SKM-1 treated with dmso at 0.1 percent for 144 hours (cell line): ENCODE data around the gene ATAD3B.
"Not testable (repeated sequence)": the region's sequence is repeated elsewhere in the genome, so short reads cannot be mapped to it uniquely, and the experiment has no call there.

Experiments
- DNase-seq: peaks from one replicate; lab custom pipeline; 2025; ENCODE audit not compliant: unreplicated experiment; lab: John Stamatoyannopoulos, UW

The ATAD3B gene

DNA sequence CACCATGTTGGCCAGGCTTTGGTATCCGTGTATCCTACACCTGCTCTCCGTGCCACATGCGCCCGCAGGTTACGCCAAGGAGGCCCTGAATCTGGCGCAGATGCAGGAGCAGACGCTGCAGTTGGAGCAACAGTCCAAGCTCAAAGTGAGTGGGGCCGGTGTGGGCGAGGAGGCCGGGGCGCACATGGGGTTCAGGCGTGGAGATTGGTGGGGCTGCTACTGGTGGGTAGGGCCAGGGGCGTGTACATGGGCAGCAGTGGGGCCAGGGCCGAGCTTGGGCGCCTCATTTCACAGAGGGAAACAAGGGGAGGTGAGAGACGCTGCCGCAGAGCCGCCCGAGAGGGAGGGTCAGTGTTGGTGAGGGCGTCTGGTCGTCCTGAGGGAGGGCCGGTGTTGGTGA is 5.6 kb downstream of the ATAD3B start:
- DNase-seq = no peak

DNA sequence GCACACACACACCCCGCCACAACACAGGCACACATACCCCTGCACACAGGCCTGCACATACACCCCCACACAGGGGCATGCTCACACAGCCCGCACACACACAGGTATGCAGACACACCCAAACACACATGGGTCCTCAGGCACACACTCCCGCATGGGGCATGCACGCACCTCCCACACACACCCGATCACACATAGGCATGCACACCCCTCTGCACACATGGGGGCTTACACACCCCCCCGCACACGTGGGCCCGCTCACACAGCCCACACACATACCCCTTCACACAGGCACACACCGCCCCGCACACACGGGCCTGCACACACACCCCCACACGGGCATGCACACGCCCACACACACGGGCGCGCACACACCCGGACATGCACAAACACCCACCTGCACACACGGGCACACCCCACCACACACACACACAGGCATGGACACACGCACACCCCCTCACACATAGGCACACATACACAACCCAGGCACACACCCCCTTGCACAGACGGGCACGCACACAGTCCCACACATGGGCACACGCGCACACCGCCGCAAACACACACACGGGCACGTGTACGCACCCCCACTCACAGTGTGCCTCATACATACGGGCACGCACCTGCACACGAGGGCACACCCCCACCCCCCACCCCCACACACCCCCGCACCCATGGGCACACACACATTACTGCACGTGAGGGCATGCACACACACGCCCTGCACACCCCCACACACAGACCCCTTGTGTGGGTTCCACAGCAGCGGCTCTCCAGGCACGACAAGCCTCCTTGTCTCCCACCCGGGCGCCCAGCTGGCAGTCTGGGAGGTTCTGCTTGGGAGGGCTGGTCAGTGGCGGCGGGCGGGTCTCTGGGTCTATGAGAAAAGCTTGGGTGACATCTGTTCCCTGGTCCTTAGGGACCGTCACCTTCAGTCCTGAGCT is 8.3 kb downstream of the ATAD3B start:
- no peak for DNase-seq

DNA sequence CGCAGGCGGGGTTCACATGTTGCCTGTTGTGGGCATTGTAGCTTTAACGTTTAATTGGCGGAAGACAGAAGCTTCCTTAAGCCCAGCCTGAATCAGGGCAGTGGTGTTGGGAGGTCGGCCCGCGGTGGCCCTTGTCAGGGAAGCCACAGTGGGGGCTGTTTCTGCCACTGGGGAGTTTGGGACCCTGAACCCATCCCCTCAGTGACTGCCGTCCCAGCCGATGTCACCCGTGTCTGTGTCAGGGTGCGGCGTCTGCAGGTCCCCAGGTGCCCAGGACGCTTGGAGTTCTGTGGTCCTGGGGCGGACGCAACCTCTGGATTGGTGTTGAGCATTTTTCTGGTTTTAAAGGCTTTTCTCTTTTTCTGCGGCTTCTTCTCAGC is 8.9 kb downstream of the ATAD3B start:
- DNase-seq = not testable (repeated sequence)

DNA sequence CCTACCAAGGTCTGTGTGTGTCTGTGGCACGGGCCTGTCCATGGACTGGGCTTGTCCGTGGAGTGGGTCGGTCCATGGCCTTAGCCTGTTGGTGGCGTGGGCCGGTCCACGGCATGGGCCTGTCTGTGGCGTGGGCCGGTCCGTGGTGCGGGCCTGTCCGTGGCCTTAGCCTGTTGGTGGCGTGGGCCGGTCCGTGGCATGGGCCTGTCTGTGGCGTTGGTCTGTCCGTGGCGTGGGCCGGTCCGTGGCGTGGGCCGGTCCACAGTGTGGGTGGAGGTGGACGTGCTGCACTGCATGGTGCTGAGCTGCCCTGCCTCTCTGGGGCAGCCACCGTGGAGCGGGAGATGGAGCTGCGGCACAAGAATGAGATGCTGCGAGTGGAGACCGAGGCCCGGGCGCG is 10.2 kb downstream of the ATAD3B start:
- DNase-seq = not testable (repeated sequence)

DNA sequence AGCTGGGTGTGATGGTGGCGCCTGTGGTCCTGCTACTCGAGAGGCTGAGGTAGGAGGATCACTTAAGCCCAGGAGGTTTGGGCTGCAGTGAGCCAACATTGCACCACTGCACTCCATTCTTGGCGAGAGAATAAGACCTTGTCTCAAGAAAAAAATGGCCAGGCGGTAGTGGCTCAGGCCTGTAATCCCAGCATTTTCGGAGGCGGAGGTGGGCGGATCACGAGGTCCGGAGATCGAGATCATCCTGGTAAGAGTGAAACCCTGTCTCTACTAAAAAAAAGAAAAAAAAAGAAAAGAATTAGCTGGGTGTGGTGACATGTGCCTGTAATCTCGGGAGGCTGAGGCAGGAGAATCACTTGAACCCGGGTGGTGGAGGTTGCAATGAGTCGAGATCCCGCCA is 11.3 kb downstream of the ATAD3B start:
- DNase-seq = no peak

DNA sequence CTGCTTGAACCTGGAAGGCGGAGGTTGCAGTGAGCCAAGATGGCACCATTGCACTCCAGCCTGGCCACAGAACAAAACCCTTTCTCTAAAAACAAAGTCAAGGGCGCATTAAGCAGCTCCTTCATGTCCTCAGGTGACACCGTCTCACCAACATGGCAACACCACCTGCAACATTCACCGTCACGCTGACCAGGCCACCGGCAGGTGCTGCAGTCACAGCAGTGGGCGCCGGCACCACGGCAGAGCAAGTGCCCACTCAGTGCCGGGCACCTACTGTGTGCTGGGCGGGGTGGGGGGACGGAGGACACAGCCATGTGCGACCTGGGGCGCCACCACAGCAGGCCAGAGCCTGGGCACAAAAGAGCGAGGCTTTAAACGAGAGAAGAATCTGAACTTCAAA is 12.1 kb downstream of the ATAD3B start:
- DNase-seq = no peak

DNA sequence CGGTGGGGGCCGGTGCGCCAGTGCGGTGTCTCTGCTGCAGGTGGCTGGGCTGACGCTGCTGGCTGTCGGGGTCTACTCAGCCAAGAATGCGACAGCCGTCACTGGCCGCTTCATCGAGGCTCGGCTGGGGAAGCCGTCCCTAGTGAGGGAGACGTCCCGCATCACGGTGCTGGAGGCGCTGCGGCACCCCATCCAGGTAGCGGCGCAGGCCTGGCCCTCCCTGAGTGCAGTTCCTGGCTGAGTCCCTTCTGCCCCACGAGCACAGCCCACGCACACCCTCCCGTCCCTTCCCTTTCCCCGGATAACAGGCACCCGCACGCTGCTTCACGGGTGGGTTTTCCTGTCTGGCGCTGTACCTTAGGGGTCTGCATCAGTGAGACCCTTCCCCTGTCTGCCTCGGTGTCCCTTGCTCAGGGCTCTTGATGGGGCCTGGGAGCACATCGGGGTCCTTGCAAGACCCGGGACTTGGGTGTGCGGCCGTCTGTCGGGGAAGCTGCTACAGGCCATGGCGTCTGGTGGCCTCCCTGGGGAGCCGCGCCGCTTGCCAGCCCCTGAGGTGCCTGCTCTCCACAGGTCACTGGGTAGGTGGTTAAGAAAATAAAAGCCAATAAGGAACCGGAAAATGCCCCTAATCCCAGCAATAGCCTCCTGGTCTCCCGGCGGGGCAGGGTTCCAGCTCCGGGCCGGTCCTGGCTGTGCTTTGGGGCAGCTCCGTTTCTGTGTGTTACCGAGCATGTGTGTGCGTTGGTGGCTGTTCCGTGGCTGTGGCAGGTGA is 13.6 kb downstream of the ATAD3B start:
- DNase-seq = not testable (repeated sequence)

DNA sequence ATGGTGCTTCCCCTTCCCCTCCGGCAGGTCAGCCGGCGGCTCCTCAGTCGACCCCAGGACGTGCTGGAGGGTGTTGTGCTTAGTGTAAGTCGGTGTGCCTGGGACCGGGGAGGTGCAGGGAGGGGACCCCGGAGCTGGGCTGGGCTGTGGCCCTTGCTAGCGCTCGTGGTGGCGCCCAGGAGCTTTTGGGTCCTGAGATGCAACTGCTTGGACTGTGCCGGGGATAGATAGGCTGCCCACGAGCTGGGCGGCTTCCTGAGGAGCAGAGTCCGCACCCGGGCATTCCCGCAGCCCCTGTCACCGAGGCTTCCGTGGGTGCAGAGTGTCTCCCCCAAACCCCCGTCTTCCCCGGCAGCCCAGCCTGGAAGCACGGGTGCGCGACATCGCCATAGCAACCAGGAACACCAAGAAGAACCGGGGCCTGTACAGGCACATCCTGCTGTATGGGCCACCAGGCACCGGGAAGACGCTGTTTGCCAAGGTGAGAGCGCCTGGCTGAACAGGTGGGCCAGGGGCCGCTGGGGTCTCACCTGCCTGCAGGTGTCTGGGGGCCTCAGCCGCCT is 14.3 kb downstream of the ATAD3B start:
- DNase-seq = not testable (repeated sequence)

DNA sequence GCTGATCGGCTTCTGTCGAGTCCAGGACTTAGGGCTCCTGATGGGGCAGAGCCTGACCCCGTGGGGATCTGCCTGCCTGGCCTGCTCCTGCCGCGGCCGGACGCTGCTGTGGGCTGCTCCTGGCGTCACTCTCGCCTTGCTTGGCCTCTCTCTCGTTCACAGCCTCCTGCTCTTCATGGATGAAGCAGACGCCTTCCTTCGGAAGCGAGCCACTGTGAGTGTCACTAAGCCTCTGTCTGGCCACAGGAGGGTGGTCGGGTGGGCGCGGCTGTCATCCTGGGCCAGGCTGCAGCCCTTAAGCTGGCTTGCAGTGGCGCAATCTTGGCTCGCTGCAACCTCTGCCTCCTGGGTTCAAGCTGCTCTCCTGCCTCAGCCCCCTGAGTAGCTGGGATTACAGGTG is 16.1 kb downstream of the ATAD3B start:
- DNase-seq = no peak

DNA sequence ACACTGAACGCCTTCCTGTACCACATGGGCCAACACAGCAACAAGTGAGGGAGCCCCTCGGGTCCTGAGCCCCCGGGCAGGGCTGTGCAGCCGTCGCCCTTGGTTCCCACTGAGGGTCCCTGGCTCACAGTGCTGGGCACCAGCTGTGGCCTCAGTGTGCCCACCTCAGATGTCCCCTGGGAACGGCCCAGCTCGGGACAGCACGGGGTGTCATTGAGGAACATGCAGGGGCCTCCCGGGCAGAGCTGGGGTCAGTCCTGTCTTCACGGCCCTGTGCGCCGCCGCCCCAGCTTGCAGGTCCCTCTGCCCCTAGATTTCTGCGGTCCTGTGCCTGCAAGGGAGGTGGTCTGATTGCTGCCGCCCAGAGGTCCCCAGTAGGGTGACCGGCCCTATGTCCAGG is 17.7 kb downstream of the ATAD3B start:
- DNase-seq = no peak

DNA sequence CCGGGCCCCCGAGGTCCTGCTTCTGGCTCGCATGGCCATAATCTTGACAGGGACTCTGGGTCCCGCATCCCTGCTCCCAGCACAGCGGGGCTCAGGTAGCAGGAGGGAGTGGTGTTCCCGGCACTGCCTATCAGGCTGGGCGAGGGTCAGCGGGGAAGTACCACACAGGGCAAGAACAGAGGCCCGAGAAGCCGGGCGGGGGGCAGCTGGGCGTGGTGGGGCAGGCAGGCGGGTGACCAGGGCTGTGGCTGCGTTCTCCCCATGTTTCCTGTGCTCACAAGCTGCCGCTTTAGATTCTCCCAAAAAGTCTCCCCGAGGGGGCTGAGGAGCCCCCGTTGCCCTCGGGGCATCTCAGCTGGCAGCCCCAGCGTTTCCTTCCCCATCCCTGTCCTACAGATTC is 18.3 kb downstream of the ATAD3B start:
- DNase-seq = no peak

DNA sequence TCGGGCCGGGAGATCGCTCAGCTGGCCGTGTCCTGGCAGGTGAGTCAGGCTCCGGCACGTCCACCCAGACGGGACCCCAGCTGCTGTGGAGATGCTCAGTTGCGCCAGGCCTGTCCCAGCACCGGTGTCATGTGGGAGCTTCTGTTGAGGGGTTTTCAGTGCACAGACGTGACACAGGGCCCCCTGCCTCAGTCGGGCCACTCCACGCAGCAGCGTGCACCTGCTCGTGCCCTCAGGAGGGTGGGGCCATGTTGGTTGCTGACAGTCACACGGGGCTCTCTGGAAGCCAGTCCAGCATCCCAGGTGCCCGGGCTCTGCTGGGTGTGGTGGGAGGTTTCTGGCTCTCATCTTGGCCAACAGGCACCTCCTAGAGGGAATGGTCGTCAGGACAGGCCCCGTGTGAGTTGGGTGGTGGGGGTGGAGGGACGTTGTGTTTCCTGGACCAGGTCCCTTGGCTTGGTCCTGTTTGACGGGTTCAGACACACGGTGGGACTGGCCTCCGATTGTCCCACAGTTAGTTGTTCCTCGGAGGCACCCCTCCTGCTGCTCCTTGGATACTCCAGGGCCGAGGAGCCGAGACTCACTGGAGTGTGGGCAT is 19.2 kb downstream of the ATAD3B start:
- no peak for DNase-seq

DNA sequence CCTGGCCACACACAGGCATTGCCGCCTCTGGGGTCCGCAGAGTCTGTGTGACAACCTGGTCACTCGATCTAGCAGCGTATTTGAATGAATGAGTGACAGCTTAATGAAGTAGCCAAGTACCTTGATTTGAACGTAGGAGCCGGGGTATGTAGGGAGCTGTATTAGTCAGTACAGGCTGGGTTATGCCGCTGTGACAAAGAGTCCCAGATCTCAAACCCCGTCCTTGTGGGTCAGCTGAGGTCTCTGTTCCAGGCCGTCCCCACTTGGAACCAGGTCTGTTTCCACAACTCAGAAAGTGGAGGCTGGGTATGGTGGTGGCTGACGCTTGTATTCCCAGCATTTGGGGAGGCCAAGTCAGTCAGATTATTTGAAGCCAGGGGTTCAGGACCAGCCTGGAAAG is 20.0 kb downstream of the ATAD3B start:
- DNase-seq = no peak

DNA sequence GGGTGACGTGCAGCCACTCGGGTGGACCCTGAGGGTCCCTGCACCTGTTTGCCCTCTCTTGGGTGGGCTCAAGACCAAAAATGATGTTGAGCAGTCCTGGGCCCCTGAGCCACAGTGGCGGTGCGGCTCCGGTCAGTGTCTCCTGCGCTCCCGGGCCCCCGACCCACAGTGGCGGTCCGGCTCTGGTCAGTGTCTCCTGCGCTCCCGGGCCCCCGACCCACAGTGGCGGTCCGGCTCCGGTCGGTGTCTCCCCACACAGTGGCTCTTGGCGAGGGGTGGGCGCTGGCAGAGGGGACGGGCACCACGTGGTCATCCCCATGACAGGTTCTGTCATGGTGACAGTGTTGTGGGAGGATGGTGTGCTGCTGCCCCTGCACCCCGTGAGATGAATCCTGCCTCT is 22.7 kb downstream of the ATAD3B start:
- DNase-seq = not testable (repeated sequence)

DNA sequence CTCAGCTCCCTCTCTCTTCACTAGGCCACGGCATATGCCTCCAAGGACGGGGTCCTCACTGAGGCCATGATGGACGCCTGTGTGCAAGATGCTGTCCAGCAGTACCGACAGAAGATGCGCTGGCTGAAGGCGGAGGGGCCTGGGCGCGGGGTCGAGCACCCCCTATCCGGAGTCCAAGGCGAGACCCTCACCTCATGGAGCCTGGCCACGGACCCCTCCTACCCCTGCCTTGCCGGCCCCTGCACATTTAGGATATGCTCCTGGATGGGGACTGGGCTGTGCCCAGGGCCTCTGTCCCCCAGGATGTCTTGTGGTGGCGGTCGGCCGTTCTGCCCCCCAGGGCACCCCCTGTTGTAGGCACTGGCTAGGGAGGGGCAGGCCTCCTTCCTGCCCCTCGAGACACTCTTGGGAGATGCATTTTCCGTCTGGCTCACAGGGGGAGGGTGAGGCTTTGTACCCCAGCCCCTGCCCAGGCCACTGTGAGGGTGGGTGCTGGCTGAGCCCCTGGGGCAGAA is 24.0 kb downstream of the ATAD3B start:
- not testable (repeated sequence) for DNase-seq

DNA sequence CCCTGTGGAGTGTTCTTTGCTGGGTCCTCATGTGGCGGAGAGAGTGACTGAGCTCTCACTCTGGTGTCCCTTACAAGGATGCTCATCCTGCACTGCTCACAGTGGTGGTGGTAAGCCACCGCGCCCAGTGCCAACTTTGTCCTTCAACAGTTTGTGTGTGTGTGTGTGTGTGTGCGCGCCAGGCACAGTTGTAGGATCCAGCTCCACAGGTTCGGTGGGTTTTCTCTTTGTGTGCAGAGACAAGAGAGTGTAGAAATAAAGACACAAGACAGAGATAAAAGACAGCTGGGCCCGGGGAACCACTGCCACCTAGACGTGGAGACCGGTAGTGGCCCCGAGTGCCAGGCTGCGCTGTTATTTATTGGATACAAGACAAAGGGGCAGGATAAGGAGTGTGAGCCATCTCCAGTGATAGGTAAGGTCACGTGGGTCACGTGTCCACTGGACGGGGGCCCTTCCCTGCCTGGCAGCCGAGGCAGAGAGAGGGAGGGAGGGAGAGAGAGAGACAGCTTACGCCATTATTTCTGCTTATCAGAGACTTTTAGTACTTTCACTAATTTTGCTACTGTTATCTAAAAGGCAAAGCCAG is 33.3 kb downstream of the ATAD3B start:
- DNase-seq = peak; percentile 46

DNA sequence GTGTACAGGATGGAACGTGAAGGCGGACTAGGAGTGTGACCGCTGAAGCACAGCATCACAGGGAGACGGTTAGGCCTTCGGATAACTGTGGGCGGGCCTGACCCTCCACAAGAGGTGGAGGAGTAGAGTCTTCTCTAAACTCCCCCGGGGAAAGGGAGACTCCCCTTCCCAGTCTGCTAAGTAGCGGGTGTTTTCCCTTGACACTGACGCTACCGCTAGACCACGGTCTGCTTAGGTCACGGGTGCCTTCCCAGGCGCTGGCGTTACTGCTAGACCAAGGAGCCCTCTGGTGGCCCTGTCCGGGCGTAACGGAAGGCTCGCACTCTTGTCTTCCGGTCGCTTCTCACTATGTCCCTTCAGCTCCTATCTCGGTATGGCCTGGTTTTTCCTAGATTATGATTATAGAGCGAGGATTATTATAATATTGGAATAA is 33.8 kb downstream of the ATAD3B start:
- DNase-seq = peak; percentile 10

DNA sequence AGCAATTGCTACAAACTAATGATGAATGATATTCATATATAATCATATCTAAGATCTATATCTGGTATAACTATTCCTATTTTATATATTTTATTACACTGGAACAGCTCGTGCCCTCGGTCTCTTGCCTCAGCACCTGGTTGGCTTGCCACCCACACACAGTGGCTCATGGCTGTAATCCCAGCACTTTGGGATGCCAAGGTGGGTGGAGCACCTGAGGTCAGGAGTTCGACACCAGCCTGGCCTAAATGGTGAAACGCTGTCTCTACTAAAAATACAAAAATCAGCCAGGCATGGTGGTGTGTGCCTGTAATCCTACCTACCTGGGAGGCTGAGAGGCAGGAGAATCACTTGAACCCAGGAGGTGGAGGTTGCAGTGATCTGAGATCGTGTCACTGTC is 34.2 kb downstream of the ATAD3B start:
- not testable (repeated sequence) for DNase-seq

DNA sequence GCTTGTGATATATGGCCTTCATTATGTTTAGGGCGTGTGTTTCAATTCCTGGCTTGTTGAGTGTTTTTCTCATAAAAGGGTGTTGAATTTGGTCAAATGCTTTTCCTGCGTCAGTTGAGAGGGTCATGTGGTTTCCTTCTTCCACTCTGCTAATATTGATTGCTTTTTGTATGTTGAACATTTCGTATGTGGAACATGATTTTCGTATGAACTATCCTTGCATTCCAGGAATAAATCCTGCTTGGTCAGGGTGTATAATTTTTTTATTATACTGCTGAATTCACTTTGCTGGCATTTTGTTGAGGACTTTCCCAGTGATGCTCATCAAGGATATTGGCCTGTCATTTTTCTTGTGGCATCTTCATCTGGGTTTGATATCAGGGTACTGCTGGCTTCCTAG is 35.7 kb downstream of the ATAD3B start:
- no peak for DNase-seq

DNA sequence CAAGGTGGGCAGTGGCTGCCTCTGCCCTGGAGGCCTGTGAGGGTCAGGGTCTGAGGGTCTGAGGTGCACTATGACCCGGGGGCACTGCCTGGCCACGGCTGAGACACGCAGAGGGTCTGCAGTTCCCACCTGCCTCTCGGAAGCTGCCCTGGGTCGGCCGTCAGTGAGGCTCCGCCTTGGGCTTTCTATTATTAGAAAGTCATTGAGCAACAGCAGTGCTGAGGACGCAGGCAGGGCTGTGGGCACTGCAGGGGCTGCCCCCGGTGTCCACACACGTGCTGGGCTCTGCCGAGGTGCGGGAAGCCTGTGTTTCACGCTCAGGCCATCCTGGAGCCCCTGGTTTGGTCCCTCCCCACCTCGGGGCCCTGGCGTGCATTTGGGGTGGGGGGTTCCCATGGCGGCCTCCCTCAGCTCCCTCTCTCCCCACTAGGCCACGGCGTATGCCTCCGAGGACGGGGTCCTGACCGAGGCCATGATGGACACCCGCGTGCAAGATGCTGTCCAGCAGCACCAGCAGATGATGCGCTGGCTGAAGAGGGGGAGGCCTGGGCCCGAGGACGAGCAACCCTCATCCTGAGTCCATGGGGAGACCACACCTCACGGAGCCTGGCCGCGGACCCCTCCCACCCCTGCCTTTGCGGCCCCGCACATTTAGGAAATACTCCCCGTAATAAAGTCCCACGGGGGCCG is 37.4 kb downstream of the ATAD3B start:
- DNase-seq = not testable (repeated sequence)
